Iris pigment epithelial cell (primary cell): ENCODE measurements around the gene SIAH1.
"Not testable (repeated sequence)": the region's sequence is repeated elsewhere in the genome, so short reads cannot be mapped to it uniquely, and the experiment has no call there.

Experiments
- DNase-seq: peaks from one replicate; pipeline ENCODE4 v3.0.0-alpha.2; 2011; ENCODE audit warnings: low read depth

SIAH1 gene

GRCh38 chr16:48366165-48367093 is 18.8 kb downstream of the SIAH1 start:
- DNase-seq: peak; percentile 92

- DNase-seq: peak; percentile 87
Observed at GRCh38 chr16:48365601-48366164, 19.5 kb downstream of the SIAH1 start.

GRCh38 chr16:48365025-48365600 is 20.1 kb downstream of the SIAH1 start:
- DNase-seq: no peak

- no peak for DNase-seq
Observed at GRCh38 chr16:48361540-48362144, 23.6 kb downstream of the SIAH1 start.

GRCh38 chr16:48361012-48361411 is 24.2 kb downstream of the SIAH1 start:
- no peak for DNase-seq

GRCh38 chr16:48359983-48360382 is 25.2 kb downstream of the SIAH1 start:
- DNase-seq: no peak

- no peak for DNase-seq
Observed at GRCh38 chr16:48358419-48358818, 26.8 kb downstream of the SIAH1 start.

- DNase-seq: no peak
Observed at GRCh38 chr16:48356633-48357376, 28.4 kb downstream of the SIAH1 start.

GRCh38 chr16:48354877-48355855 is 30.0 kb downstream of the SIAH1 start:
- DNase-seq: no peak

- DNase-seq: not testable (repeated sequence)
Observed at GRCh38 chr16:48354385-48354784, 30.8 kb downstream of the SIAH1 start.

- peak; percentile 74 for DNase-seq
Observed at GRCh38 chr16:48353565-48354163, 31.5 kb downstream of the SIAH1 start.

GRCh38 chr16:48352648-48353390 is 32.4 kb downstream of the SIAH1 start:
- DNase-seq: no peak

GRCh38 chr16:48350736-48351135 is 34.5 kb downstream of the SIAH1 start:
- no peak for DNase-seq

GRCh38 chr16:48347980-48348379 is 37.2 kb downstream of the SIAH1 start:
- no peak for DNase-seq

GRCh38 chr16:48347191-48347865 is 37.9 kb downstream of the SIAH1 start:
- no peak for DNase-seq

GRCh38 chr16:48342591-48342990 is 42.6 kb downstream of the SIAH1 start:
- DNase-seq: no peak

GRCh38 chr16:48340054-48340453 is 45.2 kb downstream of the SIAH1 start:
- no peak for DNase-seq

GRCh38 chr16:48335961-48336360 is 49.3 kb downstream of the SIAH1 start:
- DNase-seq: peak; percentile 92

GRCh38 chr16:48334325-48334724 is 50.9 kb downstream of the SIAH1 start:
- DNase-seq: no peak
